T-helper 2 cell (primary cell): ENCODE results near the gene FAM120B.
A peak's percentile ranks its signal among the peaks of the same experiment; 100 is the strongest.

Experiments
- DNase-seq, 5 experiments: peaks; one replicate each; pipeline versions ENCODE4 v3.0.0 to v3.0.0-alpha.2; 2012 to 2022

FAM120B gene

DNA sequence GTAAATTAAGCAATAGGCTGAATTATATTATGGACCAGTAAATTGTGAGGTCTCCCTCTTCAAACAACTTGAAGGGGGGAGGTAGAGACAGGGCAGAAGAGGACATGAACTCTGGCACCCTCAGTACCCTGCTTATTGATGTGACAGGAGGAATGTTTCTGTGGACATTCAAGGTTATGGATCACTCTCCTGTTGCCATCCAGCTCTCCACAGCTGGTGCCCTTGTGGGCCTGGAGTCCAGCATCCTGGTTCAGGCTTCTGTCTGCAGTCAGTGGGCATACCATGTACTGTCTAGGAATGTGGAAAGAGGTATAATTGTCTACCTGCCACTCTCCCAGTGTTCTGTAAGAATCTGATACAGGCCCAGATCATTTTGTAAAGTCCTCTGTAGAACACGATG is 55.6 kb downstream of the FAM120B start:
- DNase-seq, result no peak

DNA sequence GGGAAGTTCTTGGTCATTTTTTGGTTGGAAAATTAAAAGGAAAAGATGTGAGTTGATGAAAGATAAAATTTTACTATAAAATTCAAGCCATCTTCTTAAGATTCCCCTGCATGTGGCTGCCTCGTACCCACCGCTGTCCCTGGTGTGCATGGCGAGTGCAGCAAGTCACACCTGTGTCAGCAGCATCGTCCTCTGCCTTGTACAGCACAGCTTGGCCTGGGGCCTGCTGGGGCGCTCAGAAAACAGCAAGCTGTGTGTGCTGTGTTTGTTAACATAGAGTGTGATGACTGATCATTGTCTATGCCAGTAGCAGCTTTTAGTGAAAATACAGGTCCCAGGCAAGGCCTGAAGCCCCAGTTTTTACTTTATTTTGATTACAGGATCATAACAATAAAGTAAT is 56.7 kb downstream of the FAM120B start:
- DNase-seq, result no peak

DNA sequence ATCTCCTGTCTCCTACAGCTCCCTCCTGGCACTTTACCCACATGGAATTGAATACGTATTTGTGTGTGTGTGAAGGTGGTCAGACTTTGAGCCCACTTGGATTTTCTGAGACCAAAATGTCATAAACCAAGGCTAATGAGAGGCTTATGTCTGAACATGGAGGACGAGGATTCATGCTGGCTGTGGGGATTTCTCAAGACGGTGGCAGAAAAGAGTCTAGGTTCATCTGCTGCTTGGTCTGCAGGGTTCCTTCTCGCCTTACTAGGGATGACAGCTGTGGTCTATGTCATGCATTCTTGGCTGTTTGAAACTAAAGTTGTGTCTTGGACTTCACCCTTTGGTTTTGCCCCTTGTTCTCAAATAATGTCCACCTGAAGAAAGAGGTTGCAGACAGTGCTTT is 58.6 kb downstream of the FAM120B start:
- DNase-seq, result no peak

DNA sequence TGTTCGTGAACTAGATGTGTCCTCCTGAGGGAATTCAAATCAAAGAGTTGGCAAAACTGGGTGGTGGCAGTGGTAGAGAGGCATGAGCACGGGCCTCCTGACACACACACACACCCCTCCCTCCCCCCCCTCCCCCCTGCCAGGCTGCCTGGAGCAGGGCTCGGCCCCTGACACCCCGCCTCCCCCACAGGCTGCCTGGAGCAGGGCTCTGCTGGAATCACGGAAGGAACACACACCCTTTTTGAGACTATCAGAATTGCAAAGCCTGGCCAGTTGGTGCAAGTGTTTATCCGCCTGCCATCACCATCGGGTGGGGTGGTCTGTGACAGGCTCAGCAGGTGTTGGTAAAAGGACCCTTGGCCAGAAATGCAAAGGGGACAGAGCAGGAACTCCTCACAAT is 59.0 kb downstream of the FAM120B start:
- no peak for DNase-seq

DNA sequence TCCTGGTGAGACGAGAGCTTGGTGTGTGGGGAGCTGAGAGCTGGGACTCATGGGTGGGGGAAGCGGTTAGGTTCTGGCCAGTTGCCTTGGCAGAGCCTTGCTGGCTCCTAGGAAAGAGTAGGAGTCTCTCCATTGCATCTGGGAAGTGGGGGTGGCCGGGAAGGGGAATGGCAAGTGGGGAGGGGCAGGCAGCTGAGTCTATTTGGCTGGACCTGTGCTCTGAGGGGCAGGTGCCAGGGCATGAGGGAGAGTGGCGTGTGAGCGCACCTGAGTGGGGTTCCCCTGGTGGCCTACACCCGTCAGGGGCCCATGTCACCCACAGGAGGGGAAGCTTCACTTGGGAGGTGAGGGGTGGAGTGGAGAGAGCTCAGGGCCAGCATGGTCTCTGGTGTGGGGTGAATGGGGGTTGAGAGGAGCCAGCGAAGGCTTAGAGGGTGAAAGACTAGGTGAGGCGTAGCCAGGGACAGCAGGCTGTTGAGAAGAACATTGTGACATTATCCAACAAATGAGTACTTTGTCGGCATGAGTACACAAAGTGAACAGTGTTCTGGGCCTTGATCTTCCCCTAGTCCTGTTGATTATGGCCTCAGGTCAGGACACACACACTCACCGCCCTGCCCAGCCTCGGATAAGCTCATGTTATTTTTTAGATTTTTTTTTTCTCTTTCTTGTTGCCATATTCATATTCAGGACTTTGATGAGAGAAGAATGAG is 59.8 kb downstream of the FAM120B start:
- no peak for DNase-seq

DNA sequence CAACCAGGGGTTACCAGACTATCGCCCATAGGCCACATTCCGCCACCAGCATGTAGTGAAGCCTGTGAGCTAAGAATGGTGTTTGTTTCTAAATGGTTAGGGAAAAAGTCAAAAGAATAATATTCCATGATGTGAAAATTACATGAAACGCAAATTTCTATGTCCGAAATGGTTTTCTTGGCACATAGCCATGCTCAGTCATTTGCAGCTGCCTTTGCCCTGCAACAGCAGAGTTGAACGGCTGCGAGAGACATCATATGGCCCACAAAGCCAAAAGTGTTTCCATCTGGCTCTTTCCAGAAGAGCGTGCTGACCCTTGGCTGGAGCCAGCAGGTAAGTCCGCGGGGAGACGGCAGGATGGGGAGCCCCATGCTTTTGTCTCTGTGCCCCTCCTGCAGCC is 60.7 kb downstream of the FAM120B start:
- no peak for DNase-seq

DNA sequence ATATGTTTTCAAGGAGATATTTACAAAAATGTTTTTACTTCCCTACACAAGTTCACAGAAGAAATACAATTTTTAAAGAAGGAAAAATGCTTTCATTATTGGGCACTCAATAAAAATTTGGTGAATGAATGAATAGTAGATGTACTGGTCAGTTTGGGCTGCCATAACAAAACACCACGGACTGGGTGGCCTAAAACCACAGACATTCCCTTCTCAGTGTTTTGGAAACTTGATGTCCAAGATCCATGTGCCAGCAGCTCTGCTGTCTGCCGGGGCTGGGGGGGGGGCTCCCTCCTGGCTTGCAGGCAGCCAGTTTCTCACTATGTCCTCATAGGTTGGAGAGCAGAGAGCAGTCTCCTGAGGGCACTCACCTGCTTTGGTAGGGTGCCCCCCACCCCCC is 62.0 kb downstream of the FAM120B start:
- DNase-seq, result no peak

DNA sequence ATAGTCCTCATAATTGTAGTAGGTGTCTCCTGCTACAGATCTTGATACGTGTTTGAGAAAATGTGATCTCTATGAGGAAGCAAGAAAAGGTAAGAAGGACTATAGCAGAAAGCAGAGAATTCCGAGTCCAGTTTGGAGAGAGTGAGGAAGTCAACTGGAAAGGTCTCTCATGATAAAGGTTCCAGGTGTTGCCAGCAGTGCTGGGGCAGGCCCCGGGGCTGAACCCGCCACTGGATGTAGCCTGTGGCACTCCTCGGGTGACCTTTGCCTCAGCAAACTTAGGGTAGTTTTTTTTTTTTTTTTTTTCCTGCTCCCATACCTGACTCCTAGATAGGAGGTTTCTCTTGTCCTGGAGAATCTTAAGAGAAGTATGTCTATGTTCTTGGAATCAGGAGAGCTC is 62.8 kb downstream of the FAM120B start:
- no peak for DNase-seq

DNA sequence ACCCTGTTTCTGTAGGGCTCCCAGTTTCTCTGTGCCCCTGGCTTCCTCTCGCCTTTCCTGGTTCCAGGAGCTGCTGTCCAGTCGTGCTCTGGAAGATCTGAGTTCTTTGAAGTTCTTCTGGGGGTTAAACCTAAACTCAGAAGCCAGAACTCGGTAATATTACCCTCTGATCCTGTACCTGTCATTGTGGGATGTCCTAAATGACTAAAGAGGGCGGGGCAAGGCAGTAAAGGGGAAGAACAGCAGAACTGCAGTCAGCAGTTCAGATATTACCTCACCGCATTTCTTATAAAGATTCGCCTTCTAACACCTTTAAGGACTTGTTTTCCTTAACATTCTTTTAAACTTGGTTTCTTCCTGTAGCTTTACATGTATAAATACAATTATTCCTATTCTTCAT is 63.9 kb downstream of the FAM120B start:
- peak in 1 of 5 experiments; percentile 38 for DNase-seq

DNA sequence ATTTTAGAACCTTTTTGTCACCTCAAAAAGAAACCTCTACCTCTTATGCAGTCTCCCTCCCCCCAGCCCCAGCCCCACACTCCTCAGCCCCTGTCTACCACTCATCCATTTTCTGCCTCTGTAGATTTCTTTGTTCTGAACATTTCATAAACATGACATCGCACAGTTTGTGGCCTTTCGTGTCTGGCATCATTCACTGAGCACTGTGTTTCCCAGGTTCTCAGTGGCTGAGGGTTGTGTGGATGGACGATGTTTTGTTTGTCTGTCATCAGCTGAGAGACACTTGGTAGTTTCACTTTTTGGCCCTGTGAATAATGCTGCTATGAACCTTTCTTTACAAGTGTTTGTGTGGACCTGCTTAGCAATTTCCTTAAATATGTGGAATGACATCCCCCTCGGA is 64.5 kb downstream of the FAM120B start:
- no peak for DNase-seq

DNA sequence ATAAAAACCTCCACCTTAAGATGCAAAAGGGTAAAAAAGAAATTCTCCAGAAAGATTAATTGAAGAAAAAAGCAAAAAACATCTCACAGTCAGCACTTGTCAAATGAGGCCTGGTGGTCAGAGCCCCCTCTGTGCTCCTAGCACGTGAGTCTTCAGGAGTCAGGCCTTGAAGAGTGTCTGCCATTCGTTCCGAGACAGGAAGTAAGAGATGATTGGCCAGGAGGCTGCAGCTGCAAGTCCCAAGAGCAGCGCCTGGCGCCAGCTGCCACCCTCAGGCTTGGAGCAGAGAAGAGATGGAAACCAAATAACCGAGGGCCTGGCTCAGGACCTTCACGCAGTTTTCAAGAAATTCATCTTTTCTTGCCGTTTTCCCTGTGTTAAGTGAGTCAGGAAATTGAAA is 65.0 kb downstream of the FAM120B start:
- DNase-seq, result no peak

DNA sequence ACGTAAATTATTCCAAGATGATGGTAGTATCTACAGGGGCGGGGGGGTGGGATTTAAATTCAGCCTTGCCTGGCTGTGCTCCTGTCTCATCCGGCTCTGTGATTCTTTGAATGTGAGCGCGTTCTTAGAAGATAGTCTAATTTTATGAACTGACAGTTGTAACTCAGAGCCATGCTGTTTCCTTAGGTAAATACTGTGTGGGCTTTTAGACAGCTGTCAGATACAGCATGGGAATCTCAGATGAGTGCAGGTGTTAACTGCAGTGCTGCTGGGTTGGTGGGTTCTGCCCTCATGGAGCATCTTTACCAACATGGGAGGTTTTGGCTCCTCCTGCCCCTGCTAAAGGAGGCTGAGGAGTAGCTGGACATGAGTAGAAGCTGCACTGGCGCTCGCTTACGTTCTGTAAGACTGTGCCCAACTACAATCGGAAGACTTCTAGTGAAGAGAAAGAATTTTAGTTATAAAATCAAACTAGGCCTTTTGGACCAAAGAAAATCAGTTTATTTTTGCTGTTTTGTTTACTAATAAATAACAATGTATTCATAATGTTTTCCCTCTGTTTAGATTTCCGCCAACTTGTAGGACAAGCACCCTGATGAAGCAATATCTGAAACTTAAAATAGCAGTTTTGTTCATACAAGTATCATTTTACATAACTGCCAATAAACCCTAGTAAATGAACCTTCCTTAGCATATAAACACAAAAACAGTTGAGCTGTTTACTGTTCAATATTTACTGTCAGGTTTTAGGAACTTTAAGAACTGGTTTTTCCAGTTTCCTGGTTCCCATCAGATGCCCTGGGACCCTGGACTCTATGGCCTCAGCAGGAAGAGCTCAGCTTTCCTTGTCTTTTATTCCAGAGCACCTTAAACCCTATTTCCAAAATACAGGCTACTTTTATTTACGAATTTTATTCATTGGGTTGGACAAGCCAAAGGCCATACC is 66.1 kb downstream of the FAM120B start:
- no peak for DNase-seq

DNA sequence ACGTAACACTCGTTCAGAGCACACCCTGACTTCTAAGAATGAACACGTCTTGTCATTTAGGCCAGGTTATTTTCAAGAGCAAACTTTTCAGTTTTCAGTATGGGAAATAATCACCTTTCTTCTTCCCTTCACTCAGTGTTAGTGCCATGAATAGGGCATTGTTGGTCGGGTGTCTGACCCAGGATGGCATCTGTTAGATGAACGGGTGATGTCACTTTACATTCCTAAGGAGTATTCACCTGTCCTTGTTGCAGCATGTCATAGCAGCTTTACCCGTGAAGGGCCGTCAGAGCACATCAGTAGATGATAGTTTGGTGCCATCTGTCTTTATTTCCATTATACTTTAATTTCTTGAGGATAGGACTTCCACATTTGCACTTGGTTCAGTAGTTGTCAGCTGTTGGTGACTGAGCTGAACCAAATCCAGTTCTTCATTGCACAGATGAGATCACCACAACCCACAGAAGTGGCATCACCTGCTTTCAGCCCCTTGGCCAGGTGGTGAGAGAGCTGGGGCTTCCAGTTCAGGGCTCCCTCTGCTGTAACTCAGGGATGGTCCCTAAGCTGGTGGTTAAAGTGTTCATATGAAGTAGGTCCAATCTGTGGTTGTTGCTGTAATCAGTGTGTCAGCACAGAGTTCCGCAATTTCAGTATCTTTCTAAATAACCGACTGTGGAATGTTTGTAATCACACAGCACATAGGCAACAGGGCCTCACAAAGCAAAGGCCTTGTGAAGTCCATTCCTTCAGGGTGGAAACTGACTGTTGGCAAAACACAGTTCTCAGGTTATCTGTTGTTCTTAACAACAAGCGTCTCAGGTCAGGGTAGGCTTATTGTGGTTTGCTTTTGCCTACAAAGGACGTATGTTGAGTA is 68.2 kb downstream of the FAM120B start:
- DNase-seq, result no peak

DNA sequence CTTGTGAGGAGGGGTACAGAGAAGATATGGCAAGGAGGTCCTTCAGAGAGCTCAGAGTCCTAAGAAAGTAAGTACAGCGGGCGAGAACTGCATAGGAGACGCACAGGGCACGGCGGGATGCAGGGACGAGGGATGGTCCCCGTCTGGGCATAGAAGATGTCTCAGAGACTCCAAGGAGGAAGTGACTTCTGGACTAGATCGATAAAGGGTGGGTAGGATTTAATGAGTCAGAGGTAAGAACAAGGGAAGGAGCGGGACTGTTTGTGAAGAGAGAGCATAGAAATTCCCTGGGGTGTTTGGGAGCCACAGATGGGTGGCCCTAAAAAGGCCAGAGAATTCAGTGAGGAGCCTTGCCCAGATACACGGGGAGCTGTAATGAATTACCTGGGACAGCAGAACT is 69.1 kb downstream of the FAM120B start:
- DNase-seq, result no peak

DNA sequence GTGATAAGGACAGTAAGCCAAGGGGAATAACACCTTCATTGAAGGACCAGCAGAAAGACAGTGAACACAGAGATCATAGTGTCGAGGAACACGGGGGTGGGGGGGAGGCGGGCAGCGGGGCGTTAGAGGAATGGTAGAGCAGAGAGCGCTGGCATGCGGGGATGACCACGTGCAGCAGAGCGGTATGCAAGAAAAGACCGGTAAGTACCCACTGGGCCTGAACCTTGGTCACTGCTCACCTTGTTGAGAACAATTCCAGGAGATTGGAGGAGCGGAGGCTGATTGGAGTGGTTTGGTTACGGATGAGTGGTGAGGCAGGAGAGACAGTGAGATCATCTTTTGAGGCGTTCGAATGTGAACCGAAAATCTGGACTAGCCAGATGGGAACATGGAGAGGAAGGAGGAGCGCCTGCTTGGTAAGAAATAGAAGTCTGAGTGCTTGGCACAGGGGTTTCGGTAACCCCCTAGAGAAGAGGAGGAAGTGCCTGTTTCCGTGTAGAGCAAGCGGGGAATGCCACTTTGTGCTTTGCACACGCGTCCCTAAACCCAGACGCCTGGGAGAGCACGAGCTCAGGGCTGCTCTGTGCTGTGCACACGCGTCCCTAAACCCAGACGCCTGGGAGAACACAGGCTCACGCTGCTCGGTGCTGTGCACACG is 70.0 kb downstream of the FAM120B start:
- DNase-seq, result no peak

DNA sequence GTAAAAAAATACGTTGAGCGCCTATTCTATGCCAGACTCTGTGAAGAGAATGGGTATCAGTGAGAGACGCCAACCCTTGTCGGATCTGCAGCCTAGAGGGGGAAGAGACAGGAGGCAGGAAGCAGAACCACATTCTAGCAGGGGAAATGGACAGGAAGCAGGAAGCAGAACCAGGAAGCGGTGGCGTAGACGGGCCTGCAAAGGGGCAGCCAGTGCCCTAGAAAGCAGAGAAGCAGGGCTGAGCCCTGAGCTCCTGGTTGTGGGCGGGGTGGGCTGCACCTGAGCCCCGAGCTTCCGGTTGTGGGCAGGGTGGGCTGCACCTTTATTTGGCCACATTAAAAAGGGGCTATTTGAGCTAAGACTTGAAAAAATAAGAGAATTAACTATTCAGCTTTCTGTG is 71.9 kb downstream of the FAM120B start:
- peak in 2 of 5 experiments; percentile 48 to 50 for DNase-seq

DNA sequence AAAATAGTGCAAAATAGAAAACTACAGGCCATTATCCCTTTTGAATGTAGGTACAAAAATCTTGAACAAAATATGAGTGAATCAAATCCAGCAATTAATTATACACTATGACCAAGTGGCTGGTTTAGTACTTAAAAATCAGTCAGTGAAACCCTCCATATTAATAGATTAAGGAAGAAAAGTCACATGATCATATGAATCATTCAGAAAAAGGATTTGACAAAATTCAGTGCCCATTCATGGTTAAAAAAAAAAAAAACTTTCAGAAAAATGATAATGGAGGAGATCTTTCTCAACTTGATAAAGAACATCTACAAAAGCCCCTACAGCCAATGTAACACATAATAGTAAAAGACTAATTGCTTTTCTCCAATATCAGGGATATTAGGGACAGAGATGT is 75.0 kb downstream of the FAM120B start:
- DNase-seq, result no peak

DNA sequence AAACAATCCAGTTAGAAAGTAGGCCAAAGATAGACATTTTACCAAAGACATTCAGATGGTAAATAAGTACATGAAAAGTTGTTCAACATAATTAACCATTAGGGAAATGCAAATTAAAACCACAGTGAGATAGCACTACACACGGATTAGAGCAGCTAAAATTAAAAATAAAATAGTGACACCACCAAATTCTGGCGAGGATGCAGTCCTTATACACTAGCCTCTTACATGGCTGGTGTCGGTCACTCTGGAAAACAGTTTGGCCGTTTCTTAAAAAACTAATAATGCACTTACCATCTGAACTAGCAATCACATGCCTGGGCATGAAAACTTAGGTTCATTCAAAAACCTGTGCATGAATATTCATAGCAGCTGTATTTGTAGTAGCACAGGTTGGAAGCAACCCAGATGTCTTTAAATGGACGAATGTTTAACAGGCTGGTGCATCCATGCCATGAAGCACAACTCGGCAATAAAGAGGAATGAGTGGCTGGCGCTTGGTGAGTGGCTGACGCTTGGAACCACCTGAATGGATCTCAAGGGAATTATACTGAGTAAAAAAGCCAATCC is 77.0 kb downstream of the FAM120B start:
- DNase-seq, result no peak

DNA sequence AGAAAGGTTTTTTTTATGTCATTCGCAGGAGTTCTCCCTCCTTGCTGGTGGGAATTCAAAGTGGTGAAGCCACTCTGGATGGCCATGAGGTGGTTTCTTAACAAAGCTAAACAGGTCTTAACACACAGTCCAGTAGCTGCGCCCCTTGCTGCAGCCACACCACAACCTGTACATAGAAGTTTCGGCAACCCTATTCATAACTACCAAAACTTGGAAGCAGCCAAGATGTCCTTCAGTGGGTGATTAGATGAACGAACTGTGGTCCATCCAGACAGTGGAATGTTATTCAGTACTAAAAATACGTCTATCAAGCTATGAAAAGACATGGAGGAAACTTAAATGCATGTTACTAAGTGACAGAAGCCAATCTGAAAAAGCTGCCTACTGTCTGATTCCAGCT is 78.9 kb downstream of the FAM120B start:
- DNase-seq, result no peak

DNA sequence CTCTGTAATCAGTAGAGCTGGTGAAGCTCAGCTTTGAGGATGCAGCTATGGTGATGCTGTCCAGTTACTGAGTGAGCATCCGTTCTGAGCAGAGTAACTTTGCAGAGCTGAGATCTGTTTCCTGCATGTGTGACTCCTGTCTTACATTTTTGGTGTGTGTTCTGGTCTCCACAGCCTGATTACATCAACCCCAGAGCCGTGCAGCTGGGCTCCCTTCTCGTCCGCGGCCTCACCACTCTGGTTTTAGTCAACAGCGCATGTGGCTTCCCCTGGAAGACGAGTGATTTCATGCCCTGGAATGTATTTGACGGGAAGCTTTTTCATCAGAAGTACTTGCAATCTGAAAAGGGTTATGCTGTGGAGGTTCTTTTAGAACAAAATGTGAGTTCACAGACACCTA is 81.6 kb downstream of the FAM120B start:
- no peak for DNase-seq

DNA sequence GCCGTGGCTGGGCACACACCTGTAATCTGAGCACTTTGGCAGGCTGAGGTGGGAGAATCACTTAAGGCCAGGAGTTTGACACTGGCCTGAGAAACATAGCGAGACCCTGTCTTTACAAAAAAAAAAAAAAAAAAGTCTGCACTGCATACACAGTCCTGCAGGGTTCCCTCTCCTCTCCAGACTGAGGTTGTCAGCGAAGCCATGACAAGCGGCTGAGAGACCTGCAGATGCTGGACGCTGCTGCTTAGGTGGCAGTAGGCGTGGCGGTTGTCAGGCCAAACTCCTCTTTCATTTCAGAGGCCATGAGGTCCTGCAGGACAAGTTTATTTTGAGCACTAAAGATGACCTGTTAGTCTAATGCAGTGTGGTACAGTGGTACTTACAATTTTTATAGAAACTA is 86.5 kb downstream of the FAM120B start:
- no peak for DNase-seq

DNA sequence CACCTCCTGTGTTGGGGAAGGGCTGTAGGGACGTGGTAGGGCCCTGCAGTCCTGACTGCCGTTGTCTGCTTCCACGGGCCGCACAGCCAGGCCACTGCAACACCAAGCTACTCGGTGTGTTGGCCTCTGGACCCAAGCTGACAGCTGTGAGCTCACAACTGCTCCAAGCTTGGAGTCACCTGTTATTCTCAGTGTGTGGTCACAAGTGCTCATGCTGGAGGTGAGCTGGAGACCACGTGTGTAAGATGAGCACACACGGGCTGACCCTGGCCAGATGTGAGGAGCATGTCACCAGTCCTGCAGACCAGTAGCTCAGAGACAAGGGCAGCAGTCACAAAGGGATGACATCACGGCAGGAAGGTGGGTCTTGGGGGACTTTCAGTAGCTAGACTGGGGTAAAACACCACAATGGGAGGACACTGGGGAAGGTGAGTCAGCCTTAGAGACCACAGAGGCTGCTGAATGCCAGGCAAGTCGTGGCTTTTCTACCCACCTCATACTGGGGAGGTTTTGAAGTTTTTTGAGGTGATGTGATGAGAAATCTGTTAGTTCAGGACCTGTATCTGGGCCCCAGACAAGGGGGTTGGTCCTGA is 87.3 kb downstream of the FAM120B start:
- peak in 1 of 5 experiments; percentile 11 for DNase-seq
